GM21786 (cell line): ENCODE results near the gene SPSB4.
A peak's percentile ranks its signal among the peaks of the same experiment; 100 is the strongest.
"Not testable (repeated sequence)": the region's sequence is repeated elsewhere in the genome, so short reads cannot be mapped to it uniquely, and the experiment has no call there.

Experiments
- ATAC-seq: cut with Tn5 transposase; IDR thresholded peaks from one replicate; pipeline ENCODE4 v1.9.1; 2021; ENCODE audit not compliant: unreplicated experiment

SPSB4 gene

DNA sequence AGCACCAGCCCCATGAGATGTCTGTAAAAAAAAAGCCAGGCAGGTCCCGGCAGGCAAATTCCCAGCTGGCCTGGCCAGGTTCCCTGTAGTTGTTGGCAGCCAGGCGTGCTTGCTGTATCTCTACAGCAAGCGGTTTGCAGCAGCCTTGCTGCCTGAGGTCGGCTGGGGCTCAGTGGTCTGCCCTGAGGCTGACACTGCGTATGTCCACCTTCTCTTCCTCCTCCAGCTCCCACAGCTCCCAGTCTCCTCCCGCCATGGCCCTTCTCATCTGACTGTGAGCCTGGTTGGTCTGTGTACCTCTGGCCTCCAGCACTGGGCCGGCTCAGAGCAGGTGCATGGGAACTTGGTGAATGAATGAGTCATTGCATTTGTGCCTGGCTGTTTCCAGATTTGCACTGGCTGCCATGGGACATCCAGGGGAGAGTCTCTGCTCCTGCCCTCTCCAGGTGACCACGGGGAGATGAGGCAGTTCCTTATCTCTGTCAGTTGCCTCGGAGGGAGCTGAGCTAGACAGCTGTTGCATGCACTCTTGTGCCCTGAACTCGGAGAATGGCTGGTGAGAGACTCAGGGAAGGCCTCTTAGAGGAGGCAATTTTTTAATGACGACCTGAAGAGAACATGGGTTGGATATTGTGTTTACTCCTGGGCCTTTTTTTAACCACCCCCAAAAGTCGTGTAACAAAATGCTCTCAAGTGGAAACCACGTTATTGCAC, 43.0 kb downstream of the SPSB4 start:
- ATAC-seq: no peak

DNA sequence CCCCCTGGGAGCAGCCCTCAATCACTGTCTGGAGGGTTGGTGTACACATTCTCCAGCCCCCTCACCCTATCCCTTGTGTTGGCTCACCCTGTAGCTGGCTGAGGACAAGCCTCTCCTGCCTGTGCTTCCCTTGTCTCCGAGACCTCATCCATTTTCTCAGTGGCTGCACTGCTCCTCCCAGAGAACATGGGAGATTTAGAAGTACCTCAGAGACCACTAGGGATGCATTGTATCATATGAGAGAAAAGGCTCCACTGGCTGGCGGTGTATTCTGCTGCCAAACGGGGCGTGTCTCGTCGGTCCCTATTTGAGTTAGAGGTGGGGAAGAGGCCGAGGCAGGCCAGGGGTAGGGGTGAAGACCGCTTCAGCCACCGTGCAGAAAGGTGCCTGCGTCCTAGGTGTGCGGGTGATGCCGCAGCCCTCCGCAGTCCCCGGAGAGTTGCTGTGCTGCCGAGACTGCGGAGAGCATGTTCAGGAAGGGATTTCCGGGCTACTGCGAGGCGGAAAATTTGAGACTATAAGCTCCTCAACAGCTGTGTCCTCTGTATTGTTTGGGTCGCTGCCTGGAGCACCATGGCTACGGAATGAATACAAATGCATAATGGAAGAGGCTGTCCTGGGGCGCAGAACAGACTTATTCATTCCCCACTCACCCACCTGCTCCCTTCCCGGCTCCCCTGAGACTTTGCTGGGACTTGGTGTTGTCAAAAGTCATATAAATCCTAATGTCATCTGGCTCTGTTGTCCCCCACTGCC, 43.8 kb downstream of the SPSB4 start:
- no peak for ATAC-seq

DNA sequence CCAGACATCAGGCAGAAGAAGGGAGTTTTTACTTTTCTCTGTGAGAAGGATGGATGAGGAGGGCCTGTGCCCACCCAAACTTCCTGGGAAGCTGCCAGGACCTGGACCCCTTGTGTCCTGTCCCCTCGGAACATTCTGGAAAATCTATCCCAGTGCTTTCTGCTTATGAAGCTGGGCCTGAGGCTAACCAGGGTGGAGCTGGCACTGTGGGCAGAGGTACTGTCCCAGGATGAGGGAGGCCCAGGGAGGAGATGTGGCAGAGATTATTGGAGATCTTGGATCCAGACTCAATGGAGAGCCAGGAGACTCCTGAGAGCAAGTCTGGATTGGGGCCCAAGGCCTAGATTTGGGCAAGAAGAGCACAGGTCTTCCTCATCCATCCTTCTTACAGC, 44.4 kb downstream of the SPSB4 start:
- no peak for ATAC-seq

DNA sequence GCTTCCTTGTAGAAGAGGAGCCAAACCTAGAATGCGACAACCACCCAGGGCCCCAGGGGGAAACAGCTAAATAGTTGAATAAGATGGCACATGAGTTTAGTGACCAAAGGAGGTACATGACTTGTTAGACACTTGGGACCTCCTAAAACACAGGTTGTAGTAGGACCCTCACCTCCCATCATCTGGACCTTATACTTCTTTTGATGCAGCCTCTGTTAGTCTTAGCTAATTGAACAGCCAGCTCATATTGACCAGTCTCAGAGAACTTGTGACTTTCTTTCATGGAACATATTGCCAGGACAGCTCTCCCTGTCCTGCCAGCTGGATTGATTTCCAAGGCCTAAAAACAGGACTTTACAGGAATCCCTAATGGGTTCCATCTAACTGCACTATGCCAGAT, 45.0 kb downstream of the SPSB4 start:
- no peak for ATAC-seq

DNA sequence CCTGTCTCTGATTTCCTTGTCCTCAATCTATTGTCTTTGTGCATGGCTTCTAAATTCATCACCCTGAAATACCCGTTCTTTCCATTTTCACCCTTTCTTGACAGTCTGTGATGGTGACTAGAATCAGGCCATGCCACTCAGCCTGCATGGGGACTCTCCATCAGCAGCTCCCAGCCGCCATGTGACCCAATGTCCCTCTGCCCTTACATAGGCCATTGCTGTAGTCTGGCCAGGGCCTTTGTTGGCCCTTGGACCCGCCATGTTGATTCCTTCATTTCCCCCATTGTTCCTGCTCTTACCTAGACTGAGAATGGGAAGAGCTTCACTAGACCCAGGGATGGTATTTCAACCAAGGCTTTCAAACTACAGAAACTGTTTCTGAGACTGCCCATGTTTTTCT, 45.8 kb downstream of the SPSB4 start:
- no peak for ATAC-seq

- no peak for ATAC-seq
Observed at GRCh38 chr3:141100112-141100511, 49.0 kb downstream of the SPSB4 start.

DNA sequence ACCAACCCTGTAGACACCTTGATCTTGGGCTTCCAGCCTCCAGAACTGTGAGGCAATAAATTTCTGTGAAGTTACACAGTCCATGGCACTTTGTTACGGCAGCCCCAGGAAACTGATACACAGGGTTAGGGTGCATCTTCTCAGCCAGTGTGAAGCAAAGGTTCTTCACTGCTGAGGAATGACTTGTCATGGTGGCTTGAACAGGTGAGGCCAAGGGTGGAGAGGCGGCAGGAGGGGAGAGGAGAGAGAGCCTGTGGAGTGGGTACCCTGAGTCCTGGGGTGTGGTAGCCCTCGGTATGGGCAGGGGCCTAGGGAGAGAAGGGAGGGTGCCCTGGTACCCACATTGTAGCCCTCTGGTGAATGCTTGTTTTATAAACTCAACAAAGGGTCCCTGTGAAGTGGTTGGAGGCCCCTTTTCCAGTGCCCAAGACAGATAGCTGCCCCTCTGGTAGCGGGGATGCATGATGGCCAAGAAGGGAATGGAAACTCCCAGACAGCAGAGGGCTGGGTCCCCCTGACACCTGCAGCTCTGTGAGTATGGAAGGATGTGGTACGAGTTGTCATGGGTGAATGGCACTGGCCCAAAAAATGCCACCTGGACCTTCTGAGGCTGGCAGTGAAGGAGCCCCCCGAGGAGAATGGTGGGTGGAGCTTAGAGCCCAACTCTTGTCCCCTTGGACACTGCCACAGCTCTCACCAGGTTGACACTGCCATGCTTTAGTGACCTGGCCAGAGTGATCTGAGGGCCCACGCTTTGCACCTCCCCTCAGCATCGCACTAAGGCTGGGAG, 49.6 kb downstream of the SPSB4 start:
- ATAC-seq: no peak

DNA sequence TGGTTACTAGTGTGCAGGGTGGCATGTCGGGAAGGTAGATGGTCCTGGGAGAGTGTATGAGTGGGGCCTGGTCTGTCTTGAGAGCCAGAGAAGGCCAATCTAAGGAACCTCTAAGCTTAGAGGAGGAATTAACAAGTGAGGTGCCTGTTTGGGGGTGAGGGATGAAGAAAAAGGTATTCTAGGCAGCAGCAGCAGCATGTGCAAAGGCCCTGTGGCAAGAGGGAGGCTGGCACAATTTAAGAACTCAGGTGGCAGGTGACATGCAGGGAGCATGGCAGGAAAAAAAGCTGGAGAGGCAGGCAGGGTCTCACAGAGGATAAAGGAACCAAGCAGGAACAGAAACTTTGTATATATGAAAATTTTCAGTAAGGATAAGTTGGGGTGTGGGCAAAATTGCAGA, 51.2 kb downstream of the SPSB4 start:
- no peak for ATAC-seq

- ATAC-seq: no peak
Observed at GRCh38 chr3:141103067-141103466, 51.9 kb downstream of the SPSB4 start.

DNA sequence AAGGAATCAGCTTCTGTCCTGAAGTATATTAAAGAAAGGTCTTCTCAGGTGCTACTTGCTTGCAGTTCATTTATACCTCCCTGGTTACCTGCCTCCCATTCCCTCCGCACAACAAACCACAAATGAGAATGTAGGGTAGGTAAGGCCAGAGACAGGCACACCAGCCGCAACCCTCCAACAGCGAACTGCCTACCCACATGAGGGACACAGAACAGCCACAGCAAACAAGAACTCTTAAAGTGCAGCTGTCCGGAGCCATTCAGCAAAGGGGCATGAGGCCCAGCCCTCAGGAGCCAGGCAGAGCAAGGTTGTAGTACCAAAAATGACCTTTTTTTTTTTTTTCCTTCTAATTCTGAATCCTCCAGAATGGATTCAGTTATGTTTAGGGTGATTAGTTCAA, 52.4 kb downstream of the SPSB4 start:
- ATAC-seq: no peak

GRCh38 chr3:141104151-141104821, 53.1 kb downstream of the SPSB4 start:
- no peak for ATAC-seq

DNA sequence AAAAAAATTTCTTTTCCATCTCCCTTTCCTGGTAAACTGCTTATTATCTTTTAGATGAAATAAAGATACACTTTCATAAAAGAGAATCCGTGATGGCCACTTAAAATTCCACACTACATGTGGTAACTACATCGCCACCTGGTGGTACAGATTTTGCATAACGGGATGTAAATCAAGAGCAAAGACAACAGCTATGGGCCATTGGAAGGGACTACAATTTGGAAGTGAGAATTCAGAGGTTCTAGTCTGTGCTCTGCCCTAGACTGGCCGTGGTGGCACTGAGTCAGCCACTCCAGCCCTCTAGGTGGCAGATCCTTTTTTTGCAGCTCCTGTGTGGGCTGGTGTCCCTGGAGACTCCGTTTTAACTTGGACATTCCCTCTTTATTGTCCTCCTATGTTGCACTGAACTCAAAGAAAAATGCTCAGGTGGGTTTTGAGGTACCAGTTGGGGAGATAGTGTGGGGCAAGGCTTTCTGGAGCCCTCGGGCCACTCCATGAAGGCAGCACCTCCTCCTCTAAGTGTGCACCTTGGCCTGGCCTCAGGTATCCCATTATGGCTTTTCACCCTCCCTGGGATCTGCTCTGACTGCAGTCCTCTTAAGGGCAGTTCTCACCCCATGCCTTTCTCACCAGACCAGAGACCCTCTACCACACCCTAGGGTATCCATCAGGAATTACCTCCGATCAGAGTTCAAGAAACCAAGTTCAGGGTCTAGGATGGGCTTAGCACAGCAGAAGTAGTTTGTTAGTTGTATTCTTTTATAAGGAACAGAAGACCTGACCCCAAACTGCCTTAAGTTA, 54.9 kb downstream of the SPSB4 start:
- ATAC-seq: peak; percentile 98

DNA sequence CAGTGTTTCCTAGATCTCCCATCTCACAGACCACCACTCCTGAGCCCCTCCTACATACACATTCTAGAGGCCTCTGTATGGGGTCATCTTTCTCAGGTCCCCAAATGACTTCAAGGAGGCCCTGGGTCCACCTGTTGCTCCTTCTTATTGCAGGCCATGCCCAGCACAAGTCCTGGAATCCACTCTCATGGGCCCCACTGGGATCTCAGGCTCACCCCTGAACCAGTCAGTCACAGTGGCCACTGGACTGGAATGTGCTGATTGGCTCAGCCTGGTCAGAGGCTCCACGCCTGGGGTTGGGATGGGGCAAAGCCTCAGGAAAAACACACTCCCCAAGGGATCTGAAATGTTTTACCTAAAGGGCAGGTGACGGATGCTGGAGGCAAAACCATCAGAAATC, 55.7 kb downstream of the SPSB4 start:
- ATAC-seq: no peak

DNA sequence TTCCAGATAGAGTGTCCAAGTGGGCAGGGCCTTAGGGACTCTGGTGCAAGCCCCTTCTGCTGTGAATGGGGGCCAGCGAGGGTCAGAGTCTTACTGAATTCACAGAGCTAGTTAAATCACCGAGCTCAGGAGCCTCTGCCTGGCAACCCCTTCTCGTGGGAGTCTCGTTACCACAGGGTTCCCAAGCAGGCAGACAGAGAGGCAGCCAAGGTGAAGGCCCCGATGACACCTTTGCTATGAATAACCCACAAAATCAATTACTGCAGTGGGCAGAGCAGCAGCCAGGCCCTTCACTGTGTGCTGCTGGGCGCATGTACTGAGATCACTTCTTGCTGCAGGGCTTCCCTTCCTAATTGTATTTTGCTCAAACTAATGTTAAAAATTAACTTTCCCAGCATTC, 56.9 kb downstream of the SPSB4 start:
- ATAC-seq: no peak

- ATAC-seq: no peak
Observed at GRCh38 chr3:141109751-141110150, 58.6 kb downstream of the SPSB4 start.

DNA sequence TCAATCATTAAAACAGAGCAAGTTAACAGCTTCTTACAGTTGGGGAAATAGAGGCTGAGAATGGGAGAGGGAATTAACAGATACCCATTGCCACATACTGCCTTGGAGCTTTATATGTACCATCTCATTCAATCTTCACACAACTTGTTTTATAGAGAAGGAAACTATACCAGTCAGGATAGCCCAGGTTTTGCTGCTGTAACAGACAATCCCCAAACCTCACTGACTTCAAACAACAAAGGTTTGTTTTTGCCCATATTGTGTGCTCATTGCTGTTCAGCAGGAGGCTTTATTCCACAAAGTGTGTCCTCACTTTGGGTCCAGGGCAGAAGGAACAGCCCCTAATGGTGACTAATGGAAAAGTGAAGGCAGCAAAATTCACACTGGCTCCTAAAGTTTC, 59.2 kb downstream of the SPSB4 start:
- ATAC-seq: no peak

GRCh38 chr3:141111364-141112155, 60.4 kb downstream of the SPSB4 start:
- ATAC-seq: no peak

- ATAC-seq: no peak
Observed at GRCh38 chr3:141112686-141113297, 61.6 kb downstream of the SPSB4 start.

DNA sequence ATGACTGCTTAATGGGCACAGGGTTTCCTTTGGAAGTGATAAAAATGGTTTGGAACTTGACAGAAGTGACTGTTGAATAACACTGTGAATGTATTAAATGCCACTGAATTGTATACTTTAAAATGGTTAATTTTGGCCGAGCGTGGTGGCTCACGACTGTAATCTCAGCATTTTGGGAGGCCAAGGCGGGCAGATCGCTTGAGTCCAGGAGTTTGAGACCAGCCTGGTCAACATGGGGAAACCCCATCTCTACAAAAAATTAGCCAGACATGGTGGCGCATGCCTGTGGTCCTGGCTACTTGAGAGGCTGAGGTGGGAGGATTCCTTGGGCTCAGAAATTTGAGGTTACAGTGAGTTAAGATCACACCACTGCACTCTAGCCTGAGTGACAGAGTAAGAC, 62.5 kb downstream of the SPSB4 start:
- not testable (repeated sequence) for ATAC-seq
